Common myeloid progenitor, CD34-positive (primary cell): ENCODE measurements around the gene DPP9.

Source experiments
- CTCF ChIA-PET: fragments of 350-600 bp; sonication (Branson Sonifier 250); formaldehyde crosslinking; loops from one replicate; lab custom pipeline; 2021; ENCODE audit warnings: antibody characterized with exemption; lab: Charles Lee
- POLR2A ChIA-PET: fragments of 350-600 bp; sonication (Branson Sonifier 250); formaldehyde crosslinking; loops from one replicate; lab custom pipeline; 2021; ENCODE audit warnings: antibody characterized with exemption; lab: Charles Lee
- DNase-seq, 3 donors: peaks; one replicate each; pipeline versions ENCODE4 v3.0.0 to v3.0.0-alpha.2; 2013
- H3K27ac ChIP-seq, 2 experiments: 1 replicate in 1 of 2; 2 replicates in 1 of 2; pipeline ENCODE4 v1.7.0; 2013; ENCODE audit warnings: inconsistent platforms in 2 of 2, low read length in 2 of 2, mild to moderate bottlenecking in 2 of 2, low read depth in 1 of 2, moderate library complexity in 1 of 2; ENCODE audit not compliant: severe bottlenecking in 2 of 2, insufficient read depth in 1 of 2, poor library complexity in 1 of 2
- H3K27me3 ChIP-seq, 5 experiments: replicated peaks in 2 of 5; 1 replicate in 3 of 5; 2 replicates in 2 of 5; pipeline versions ENCODE4 v1.6.1 to v1.7.0; 2013; ENCODE audit warnings: low read length in 4 of 5, mild to moderate bottlenecking in 2 of 5, moderate library complexity in 2 of 5, inconsistent platforms in 1 of 5; ENCODE audit not compliant: insufficient read depth in 5 of 5, control insufficient read depth in 4 of 5
- H3K36me3 ChIP-seq, 4 experiments: 1 replicate in 2 of 4; 2 replicates in 2 of 4; pipeline versions ENCODE4 v1.6.1 to v1.7.0; 2013; ENCODE audit warnings: low read length in 3 of 4, control low read depth in 1 of 4, mild to moderate bottlenecking in 1 of 4; ENCODE audit not compliant: control insufficient read depth in 4 of 4, insufficient read depth in 4 of 4
- H3K4me1 ChIP-seq, 4 experiments: 1 replicate in 3 of 4; 2 replicates in 1 of 4; pipeline versions ENCODE4 v1.6.1 to v1.7.1; 2013; ENCODE audit warnings: low read length in 3 of 4, mild to moderate bottlenecking in 3 of 4, control low read depth in 1 of 4, inconsistent platforms in 1 of 4, moderate library complexity in 1 of 4; ENCODE audit not compliant: control insufficient read depth in 4 of 4, insufficient read depth in 4 of 4; ENCODE audit errors: control extremely low read depth in 1 of 4
- H3K4me3 ChIP-seq, 7 experiments: 1 replicate in 4 of 7; 2 replicates in 3 of 7; pipeline versions ENCODE4 v1.5.1 to v1.7.0; 2013; ENCODE audit warnings: mild to moderate bottlenecking in 7 of 7, low read length in 6 of 7, moderate library complexity in 6 of 7, inconsistent platforms in 2 of 7, low read depth in 2 of 7, control low read depth in 1 of 7; ENCODE audit not compliant: insufficient read depth in 4 of 7, control insufficient read depth in 1 of 7; ENCODE audit errors: extremely low read depth in 1 of 7
- H3K9me3 ChIP-seq, 5 experiments: 1 replicate in 4 of 5; 2 replicates in 1 of 5; pipeline versions ENCODE4 v1.6.1 to v1.7.1; 2013; ENCODE audit warnings: low read length in 4 of 5, mild to moderate bottlenecking in 2 of 5, inconsistent platforms in 1 of 5, low read depth in 1 of 5, moderate library complexity in 1 of 5; ENCODE audit not compliant: control insufficient read depth in 4 of 5, insufficient read depth in 2 of 5; ENCODE audit errors: control extremely low read depth in 1 of 5
- WGBS: methylation state at CpG from one replicate; pipeline ENCODE4 v1.1.5; 2013; ENCODE audit not compliant: insufficient coverage; 5-methylcytosine and 5-hydroxymethylcytosine counted together

Gene DPP9

GRCh38 chr19:4653793-4654436 is 69.7 kb downstream of the DPP9 start:
- H3K4me1 ChIP-seq: peaks cover 0 to 7% (median 1%) of the 10 kb centered on the region in 4 experiments
- ChIA-PET CTCF (interaction anchor here (1.4 to 1.7 kb wide), 3 partner anchors 10 to 16 kb away, joined by 3 to 7 read pairs (median 3); partner anchors contain the start of gene MYDGF), POLR2A (no interaction called here)
- no peak overlapping the region for H3K4me3 ChIP-seq
- no peaks in the 10 kb centered on the region for H3K27me3 ChIP-seq
- DNase-seq: no peak
- peaks cover 3 to 61% (median 42%) of the 10 kb centered on the region in 4 experiments for H3K36me3 ChIP-seq
- 95% methylated on average over 10 of the region's 13 CpGs for WGBS
- no peak overlapping the region for H3K27ac ChIP-seq
- peaks cover 0 to 7% (median 3%) of the 10 kb centered on the region in 5 experiments for H3K9me3 ChIP-seq

- Histone ChIP-seq H3K9me3 (no peaks in the 10 kb centered on the region), H3K27ac (no peak overlapping the region), H3K27me3 (no peaks in the 10 kb centered on the region), H3K4me1 (peaks cover 0 to 16% (median 13%) of the 10 kb centered on the region in 4 experiments), H3K36me3 (peaks cover 0 to 44% (median 28%) of the 10 kb centered on the region in 4 experiments), H3K4me3 (no peak overlapping the region)
- CTCF ChIA-PET: interaction anchor here (1.0 kb wide), 1 partner anchor 63 kb away, joined by 3 read pairs; no protein-coding TSS in a partner anchor
- POLR2A ChIA-PET: no interaction called here
- 98% methylated on average over 35 of the region's 44 CpGs for WGBS
- DNase-seq: no peak
These were observed 71.6 kb downstream of the DPP9 start for GRCh38 chr19:4652075-4652474.

GRCh38 chr19:4650159-4650558 is 73.5 kb downstream of the DPP9 start:
- Histone ChIP-seq H3K27me3 (no peaks in the 10 kb centered on the region), H3K9me3 (no peaks in the 10 kb centered on the region), H3K4me1 (peaks cover 0 to 16% (median 13%) of the 10 kb centered on the region in 4 experiments), H3K27ac (no peak overlapping the region), H3K36me3 (peaks cover 0 to 38% (median 23%) of the 10 kb centered on the region in 4 experiments), H3K4me3 (no peak overlapping the region)
- ChIA-PET POLR2A (no interaction called here), CTCF (interaction anchor here (0.6 to 1.2 kb wide), 5 partner anchors 11 to 123 kb away, joined by 3 to 4 read pairs (median 3); partner anchors contain the start of gene TNFAIP8L1)
- no peak for DNase-seq
- WGBS: 100% methylated on average over 1 of the region's 2 CpGs

- no peak overlapping the region for H3K27ac ChIP-seq
- H3K27me3 ChIP-seq: no peaks in the 10 kb centered on the region
- WGBS: 99% methylated on average over 17 of the region's 19 CpGs
- POLR2A ChIA-PET: no interaction called here
- CTCF ChIA-PET: interaction anchor here (1.0 to 1.5 kb wide), 3 partner anchors 13 to 53 kb away, joined by 3 read pairs; no protein-coding TSS in a partner anchor
- H3K9me3 ChIP-seq: no peaks in the 10 kb centered on the region
- H3K4me3 ChIP-seq: no peak overlapping the region
- no peak for DNase-seq
- peaks cover 0 to 32% (median 20%) of the 10 kb centered on the region in 4 experiments for H3K36me3 ChIP-seq
- peaks cover 0 to 15% (median 11%) of the 10 kb centered on the region in 4 experiments for H3K4me1 ChIP-seq
These were observed 74.1 kb downstream of the DPP9 start for GRCh38 chr19:4649392-4650047.

GRCh38 chr19:4647676-4648644 is 75.7 kb downstream of the DPP9 start:
- peak overlapping the region in 3 of 7 experiments; percentile 1 to 48 (median 8) for H3K4me3 ChIP-seq
- peaks cover 0 to 22% (median 14%) of the 10 kb centered on the region in 4 experiments for H3K36me3 ChIP-seq
- H3K27me3 ChIP-seq: no peaks in the 10 kb centered on the region
- no peaks in the 10 kb centered on the region for H3K9me3 ChIP-seq
- ChIA-PET POLR2A (no interaction called here), CTCF (interaction anchor here (1.2 to 1.5 kb wide), 3 partner anchors 11 to 63 kb away, joined by 3 to 5 read pairs (median 3); no protein-coding TSS in a partner anchor)
- 40% methylated on average over 11 of the region's 20 CpGs for WGBS
- DNase-seq: no peak
- peaks cover 0 to 15% (median 10%) of the 10 kb centered on the region in 4 experiments for H3K4me1 ChIP-seq
- H3K27ac ChIP-seq: no peak overlapping the region

DNA sequence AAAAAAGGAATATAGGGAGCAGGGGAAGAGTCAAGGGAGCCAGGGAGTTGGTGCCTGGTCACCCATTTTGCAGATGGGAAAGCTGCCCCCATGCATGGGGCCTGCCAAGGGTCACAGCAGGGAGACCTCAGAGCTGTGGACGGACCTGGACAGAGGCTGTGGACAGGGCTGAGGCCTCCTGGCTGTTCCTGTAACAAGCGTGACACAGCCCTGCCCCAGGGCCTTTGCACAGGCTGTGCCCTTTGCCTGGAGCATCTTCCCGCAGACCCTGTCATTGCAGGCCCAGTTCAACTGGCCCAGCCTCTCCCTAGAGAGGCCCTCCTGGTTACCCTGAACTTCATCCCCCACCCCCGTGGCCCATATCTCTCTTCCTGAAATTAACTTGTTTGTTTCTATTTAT is 77.9 kb downstream of the DPP9 start:
- 100% methylated on average over 3 of the region's 4 CpGs for WGBS
- DNase-seq: no peak
- ChIA-PET CTCF (interaction anchor here (0.8 to 2.4 kb wide), 2 partner anchors 9 to 12 kb away, joined by 3 to 9 read pairs; no protein-coding TSS in a partner anchor), POLR2A (interaction anchor here (0.6 kb wide), 1 partner anchor 10 kb away, joined by 3 read pairs; no protein-coding TSS in a partner anchor)
- Histone ChIP-seq H3K36me3 (peaks cover 0 to 8% (median 7%) of the 10 kb centered on the region in 4 experiments), H3K27ac (no peak overlapping the region), H3K4me3 (no peak overlapping the region), H3K4me1 (peaks cover 0 to 23% (median 16%) of the 10 kb centered on the region in 4 experiments), H3K27me3 (no peaks in the 10 kb centered on the region), H3K9me3 (no peaks in the 10 kb centered on the region)
